GM18517 (cell line): ENCODE data around the gene PIP4P1.
"Not testable (repeated sequence)": the region's sequence is repeated elsewhere in the genome, so short reads cannot be mapped to it uniquely, and the experiment has no call there.

ENCODE experiments used
- ATAC-seq: cut with Tn5 transposase; IDR thresholded peaks from one replicate; pipeline ENCODE4 v1.9.1; 2021; ENCODE audit warnings: mild to moderate bottlenecking, moderate library complexity; ENCODE audit not compliant: unreplicated experiment

PIP4P1 gene

DNA sequence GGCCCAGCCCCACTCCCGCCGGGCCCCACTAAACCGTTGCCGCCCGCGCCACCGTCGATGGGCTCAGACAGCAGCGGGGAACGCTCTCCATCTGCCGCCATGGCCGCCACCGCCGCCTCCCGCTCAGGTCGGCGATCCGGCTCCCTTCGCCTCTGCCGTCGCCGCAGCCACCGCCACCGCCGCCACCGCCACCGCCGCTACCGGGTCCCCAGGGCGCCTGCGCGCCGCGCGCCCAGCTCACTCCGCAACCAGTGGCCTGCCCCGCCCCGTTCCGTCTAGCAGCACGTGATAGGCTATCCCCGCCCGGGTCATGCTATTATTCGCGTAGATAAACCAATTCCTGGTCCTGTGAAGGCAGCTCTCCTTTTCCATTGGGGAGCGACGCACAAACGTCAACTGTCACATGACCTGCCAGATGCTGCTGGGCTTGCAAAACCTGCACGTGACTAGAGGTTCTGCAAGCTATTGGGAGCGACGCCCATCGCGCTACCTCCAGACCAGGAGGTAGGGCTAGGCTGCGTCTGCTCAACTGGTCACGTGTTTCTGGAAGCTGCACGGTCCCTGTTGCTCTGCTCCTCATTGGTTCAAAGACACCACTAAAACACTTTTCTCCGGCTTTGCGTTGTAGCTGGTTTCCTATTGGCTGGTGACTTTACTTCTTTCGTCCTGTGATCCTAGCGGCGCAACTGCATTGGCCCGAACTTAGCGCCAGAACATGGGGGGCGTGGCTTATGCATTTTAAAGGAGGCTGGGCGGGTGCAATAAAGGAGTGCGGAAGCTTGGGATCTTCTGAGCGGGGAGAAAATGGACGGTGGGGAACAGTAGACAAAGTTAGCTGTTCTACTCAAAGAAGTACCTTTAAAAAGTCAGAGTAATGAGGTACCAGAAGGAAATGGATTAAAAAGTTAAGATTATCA is at the start of gene PIP4P1:
Gene PIP4P1 (minus strand): TSS at position 210 of the 917 bp plus-strand sequence. CDS start 109 bp downstream, at position 101.
- peak; percentile 95 for ATAC-seq

DNA sequence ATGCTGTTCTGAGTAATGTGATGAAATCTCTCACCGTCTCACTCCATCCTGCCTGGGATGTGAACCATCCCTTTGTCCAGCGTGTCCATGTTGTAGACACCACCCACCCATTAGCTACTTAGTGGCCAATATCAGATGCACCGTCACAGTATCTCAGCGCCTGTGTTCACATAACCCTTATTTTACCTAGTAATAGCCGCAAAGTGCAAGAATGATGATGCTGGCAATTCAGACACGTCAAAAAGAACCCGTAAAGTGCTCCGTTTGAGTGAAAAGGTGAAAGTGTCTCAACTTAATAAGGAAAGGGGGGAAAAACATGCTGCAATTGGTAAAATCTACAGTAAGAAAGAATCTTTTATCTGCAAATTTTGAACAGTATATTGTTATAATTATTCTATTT is 47.1 kb upstream of the PIP4P1 start:
- no peak for ATAC-seq

DNA sequence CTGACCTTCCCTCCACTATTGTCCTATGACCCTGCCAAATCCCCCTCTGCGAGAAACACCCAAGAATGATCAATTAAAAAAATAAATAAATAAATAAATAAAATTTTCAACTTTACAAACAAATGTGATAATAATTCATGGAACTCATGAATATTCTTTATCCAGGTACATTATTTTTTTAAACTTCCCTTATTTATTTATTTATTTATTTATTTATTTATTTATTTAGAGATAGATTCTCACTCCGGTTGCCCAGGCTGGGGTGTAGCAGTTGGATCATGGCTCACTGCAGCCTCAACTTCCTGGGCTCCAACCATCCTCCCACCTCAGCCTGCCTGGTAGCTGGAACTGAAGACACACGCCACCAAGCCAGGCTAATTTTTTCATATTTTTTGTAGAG is 46.3 kb upstream of the PIP4P1 start:
- not testable (repeated sequence) for ATAC-seq

DNA sequence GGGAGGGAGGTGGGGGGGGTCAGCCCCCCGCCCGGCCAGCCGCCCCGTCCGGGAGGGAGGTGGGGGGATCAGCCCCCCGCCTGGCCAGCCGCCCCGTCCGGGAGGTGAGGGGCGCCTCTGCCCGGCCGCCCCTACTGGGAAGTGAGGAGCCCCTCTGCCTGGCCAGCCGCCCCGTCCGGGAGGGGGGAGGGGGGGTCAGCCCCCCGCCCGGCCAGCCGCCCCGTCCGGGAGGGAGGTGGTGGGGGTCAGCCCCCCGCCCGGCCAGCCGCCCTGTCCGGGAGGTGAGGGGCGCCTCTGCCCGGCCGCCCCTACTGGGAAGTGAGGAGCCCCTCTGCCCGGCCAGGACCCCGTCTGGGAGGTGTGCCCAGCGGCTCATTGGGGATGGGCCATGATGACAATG is 45.5 kb upstream of the PIP4P1 start:
- ATAC-seq: not testable (repeated sequence)

DNA sequence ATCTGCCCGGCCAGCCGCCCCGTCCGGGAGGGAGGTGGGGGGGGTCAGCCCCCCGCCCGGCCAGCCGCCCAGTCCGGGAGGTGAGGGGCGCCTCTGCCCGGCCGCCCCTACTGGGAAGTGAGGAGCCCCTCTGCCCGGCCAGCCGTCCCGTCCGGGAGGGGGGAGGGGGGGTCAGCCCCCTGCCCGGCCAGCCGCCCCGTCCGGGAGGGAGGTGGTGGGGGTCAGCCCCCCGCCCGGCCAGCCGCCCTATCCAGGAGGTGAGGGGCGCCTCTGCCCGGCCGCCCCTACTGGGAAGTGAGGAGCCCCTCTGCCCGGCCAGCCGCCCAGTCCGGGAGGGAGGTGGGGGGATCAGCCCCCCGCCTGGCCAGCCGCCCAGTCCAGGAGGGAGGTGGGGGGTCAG is 45.0 kb upstream of the PIP4P1 start:
- ATAC-seq: not testable (repeated sequence)

DNA sequence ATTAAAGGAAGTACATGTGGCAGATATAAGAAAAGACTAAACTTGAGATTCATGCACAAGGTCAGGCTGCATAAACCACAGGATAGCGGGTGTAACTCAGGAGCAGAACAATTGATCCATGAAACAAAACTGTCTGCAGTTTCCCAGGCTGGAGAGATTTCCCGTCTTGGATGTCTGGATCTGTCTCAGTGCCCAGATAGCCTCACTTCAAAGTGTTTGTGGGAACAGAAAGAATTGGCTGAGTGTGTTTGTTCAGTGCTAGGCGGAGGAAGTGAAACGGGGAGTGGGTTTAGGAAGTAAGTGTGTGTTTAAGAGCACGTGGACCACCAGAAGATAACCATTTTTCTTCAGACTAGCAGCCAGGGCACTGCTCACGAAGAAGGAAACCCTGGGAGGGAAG is 42.7 kb upstream of the PIP4P1 start:
- no peak for ATAC-seq

DNA sequence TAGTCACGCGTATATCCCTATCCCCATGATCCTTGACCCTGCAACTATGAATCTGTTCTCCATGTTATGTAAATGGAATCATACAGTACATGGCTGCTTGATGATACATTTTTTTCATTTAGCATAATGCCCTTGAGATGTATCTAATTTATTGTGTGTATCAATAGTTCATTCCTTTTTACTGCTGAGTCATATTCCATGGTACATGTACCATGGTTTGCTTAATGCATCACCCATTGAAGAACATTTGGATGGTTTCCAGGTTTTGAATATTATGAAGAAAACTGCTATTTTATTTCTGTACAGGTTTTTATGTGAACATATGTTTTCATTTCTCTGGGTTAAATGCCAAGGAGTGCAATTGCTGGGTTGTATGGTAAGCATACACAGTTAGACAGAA is 40.1 kb upstream of the PIP4P1 start:
- no peak for ATAC-seq

DNA sequence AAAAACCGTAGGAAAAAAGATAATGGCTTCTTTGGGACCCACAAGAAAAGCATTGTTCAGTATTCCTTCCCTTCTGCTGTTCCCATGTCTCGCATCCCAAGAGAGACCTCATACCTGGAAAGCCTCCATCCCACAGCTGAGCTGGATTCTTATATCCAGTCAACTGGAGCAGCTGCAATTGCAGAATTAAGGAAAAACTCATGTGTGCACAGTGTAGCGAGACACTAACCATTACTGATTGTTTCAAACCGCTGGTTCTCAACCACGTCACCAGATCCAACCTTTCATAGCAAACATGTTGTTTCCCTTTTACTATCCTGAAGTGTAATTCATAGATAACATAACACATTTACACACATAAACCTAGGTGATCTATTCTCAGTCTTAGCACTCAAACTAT is 38.6 kb upstream of the PIP4P1 start:
- ATAC-seq: no peak

DNA sequence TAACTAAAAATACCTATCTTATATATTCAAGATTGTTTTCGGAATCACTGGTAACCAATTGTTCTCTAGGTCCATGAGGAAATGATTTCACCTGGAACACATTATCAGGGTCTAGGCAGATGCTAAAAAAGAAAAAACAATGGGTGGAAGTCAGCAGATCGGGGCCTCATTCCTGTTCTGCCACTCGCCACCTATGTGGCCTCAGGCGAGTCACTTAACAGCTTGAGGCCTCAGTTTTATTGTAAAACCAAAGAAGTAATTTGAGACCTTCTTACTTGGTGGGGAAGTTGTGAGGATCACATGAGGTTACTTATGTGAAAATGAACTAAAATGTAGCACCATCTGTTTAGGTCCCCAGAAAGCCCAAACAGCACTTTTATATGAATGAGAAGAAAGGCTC is 37.9 kb upstream of the PIP4P1 start:
- ATAC-seq: no peak

DNA sequence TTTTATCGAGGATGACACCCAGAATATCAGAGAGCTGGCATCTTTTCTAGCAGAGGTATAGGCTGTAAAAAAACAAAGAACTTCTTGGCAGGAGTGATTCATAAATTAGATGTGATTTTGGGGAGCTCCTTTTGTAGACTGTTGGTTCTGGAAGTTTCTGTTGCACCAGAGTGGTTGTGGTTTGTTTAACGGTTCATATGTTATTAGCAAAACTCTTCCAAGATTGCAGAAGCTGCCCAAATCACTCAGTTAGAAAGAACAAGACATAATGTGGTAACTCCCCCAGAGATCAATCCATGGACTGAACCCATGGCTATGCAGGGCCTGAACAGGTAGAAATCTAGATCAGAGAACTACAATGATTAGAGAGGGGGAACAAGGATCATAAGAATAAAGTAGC is 37.4 kb upstream of the PIP4P1 start:
- no peak for ATAC-seq

DNA sequence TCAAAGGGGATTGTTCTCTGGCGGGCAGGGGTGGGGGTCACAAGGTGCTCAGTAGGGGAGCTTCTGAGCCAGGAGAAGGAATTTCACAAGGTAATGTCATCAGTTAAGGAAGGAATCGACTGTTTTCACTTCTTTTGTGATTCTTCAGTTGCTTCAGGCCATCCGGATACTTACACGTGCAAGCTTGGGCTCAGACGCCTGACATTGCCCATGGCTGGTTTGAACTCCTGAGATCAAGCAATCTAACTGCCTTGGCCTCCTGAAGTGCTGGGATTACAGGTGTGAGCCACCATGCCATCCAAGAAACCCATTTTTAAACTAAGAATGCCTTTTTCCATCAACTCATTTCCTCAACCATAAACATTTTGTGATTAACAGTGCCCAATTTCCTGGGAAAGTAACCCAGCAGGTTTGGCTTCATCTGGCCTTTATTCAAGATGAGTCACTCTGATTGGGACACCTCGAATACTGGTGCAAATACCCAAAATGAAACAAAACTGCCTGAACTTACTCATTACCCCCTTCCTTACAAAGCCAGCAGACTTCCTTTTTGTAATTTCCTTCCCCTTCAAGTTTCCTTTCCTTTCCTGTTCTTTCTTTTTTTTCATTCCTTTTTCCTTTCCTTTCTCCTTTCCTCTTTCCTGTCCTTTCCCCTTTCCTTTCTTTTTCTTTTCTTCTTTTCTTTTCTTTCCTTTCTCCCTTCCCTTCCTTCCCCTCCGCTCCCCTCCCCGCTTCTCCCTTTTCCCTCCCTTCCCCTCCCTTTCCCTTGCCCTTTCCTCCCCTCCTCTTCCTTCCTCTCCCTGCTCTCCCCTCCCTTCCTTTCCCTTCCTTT is 33.9 kb upstream of the PIP4P1 start:
- ATAC-seq: no peak

DNA sequence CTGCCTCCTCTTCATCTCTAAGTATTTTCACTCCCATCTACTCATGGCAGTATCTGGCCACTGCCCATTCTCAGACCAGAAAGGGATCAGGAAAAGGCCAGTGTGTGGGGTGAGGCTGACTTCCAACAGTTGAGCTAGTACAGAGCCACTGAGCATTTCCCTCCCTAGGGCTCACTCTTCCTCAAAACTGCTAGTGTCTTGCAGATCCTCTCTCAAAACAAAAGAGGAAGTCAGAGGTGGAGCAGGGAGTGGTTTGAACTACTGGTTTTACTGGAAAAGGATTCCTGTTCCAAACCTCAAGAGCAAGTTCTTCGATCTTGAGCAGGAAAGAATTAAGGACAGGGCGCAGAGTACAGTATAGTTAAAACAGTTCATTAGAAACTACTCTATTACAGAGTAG is 32.4 kb upstream of the PIP4P1 start:
- no peak for ATAC-seq

DNA sequence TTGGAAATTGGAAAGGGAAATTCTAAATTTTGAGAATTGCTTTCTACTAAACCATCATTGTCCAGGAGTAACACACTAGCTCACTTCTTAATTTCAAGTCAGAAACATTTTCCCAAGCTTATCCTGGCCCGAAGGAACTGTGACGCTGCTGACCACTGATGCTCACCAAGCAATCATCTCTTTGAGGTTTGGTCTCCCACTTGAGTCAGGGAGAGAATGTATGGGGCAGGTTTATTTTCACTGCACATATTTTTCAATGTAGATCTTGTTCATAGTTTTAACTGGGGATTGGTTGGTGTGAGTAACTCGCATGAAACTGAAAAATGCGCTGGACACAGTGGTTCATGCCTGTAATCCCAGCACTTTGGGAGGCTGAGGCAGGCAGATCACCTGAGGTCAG is 31.3 kb upstream of the PIP4P1 start:
- ATAC-seq: no peak

DNA sequence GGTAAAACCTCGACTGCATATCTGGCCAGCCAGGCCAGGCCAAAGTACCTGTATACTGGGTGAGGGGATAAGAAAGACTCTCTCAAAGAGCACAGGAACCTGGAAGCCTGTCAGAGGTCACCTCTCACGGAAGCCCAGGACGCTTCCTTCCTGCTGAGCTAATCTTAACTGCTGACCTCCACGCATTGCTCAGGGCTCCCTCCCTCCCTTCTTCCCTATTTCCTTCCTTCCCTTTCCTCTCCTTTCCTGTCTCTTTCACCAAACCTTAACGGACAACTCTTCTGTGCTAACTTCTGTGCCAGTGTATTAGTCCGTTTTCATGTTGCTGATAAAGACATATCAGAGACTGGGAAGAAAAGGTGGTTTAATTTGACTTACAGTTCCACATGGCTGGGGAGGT is 29.3 kb upstream of the PIP4P1 start:
- no peak for ATAC-seq

DNA sequence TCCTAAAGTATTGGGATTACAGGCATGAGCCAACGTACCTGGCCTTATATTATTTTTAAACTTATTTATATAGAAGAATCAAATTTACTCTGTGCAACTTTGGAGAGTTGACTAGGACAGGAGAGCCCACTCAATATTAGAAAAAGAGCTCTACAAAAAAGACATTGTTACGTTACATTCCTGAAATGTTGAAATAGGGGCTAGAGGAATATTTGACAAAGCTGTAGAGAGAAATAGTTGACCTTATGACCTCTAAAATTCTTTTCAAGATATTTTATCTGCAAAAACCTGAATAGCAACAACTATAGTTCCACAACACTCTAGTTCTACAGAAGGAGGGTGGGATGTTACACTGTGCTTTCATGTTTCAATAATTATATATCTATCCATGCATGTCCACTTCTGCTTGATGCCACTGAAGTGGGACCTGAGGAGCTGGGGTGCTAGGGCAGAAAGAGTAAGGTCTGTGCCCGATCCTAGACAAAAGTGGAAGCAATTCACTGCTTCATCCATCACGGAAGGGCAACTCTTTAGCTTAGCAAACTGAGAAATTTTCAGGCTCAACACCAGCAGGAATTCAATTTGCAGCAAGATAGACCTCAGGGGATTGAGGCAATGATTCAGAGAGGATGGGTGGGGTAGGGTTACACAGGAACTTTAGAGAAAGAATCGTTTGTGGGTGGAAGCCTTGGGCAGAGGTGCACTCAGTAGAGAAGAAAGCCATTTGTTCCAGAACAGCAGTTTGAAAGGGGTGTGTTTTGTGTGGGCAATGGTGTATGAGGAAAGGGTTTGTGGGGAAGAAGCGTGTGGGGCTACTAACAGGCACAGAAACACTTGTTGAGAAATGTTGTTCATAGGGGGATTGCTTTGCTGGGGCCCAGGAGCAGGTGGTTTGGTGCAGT is 28.1 kb upstream of the PIP4P1 start:
- peak; percentile 44 for ATAC-seq

DNA sequence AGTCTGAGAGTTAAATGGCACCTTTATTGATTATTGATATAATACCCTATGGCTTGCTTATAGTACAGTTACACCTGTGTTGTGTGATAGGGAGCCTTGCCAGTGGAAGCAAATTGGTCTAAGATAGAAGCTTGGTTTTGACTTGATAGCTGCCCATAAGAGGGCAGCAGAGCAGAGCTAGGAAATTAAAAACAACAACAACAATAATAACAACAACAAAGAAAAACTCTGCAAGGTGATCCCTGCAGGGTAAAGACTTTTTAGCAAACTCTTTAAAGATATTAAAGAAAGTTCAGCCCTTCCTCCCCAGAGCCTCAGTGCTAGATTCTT is 26.1 kb upstream of the PIP4P1 start:
- ATAC-seq: no peak

DNA sequence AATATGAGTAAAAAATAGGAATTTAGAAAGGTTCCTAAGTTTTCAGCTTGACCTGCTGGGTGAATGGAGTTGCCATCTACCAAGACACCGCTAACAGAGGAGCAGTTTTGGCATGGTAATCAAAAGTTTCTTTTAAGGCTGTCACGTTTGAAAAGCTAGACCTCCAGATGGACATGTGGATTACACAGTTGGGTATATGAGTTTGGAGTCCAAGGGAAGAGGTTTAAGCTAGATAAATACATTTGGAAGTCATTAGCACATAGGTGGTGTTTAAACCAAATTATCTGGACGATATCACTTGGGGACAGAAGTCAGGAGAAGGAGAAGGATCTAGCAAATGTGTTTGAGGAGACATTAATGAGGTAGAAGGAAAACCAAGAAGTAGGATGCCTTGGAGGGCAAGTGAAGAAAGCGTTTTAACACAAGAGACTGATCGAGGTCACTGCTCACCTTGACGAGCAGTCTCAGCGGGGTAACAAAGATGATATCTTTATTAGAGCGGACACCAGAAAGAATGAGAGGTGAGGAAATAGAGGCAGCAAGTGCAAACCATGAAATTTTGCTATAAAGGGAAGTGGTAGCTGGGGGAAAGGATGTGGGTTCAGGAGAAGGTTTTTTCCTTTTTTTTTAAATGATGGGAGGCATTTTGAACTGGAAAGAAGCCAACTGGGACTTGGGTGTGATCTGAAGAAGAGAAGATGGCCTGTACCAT is 25.6 kb upstream of the PIP4P1 start:
- no peak for ATAC-seq

DNA sequence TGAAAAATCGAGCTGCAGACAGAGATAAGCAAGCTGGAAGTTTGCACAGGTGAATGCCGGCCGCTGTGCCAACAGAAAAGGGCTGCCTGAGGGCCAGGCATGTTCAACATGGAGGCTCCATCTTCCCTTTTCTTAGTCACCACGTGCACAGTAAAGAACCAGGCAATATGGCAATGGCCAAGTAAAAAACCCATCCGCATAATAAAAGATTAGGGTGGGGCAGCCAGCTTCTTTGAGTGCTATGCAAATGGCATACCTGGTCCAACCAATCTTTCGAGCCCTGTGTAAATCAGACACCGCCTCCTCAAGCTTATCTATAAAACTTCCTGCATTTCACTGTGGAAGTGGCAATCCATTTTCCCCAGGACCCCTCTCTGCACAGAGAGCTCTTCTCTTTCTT is 24.7 kb upstream of the PIP4P1 start:
- no peak for ATAC-seq

DNA sequence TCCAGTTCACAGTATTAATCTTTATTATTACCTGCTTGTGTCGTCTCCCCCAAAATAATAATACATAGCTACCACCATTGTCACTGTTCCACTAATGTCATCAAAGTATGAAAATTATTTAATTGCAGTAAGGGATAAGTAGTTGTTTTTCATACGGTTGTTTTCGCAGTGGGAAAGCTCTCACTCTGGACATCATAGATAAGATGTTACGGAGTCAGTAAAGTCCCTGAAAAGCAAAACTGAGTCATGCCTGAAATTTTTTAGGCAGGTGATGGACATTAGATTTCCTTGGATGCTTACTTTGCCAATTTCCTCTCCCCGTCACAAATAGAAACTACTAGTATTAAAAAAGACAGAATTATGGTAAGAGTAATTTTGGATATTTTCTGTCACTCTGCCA is 21.1 kb upstream of the PIP4P1 start:
- ATAC-seq: no peak

DNA sequence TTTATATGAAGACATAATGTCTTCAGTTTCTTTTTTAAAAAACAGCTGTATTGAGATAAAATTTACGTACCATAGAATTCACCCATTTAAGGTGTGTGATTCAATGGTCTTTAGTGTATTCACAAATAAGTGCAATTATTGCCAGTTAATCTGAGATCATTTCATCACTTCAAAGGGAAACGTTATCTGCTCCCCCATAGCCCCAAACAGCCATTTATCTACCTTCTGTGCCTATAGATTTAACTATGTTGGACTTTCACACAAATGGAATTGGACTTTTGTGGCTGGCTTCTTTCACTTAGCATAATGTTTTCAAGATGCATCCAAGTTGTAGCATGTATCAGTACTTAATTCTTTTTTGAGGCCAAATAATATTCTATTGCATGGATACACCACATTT is 17.7 kb upstream of the PIP4P1 start:
- ATAC-seq: no peak
